Cardiac septum (tissue), 1 donor: ENCODE data around the gene GRIFIN. TPM values are rescaled to one million over a fixed set of nuclear protein-coding genes. Genes with fewer than 3 reads are reported as not detected.
"Not testable (repeated sequence)": the region's sequence is repeated elsewhere in the genome, so short reads cannot be mapped to it uniquely, and the experiment has no call there.

Experiments used
- DNase-seq: peaks from one replicate; pipeline ENCODE4 v3.0.0-alpha.2; 2020; ENCODE audit warnings: low spot score
- intact Hi-C: fragments of 100-400 bp; cut with DNase I; formaldehyde crosslinking; loops from one replicate; pipeline ENCODE4 v1.14.0; 2022
- total RNA-seq: library from RNA; stranded (reverse); fragmentation: NEBNext Ultra II Directional; extraction: Animal tissue kit (Norgen Biotek cat#: 25700); gene quantifications from one replicate; pipeline ENCODE4 v1.2.1, GENCODE V29; 2021
- donor health status: DM: no; HTN: no; CAD: no.

Gene GRIFIN
- total RNA-seq, 1 donor from 2014 or later: not detected

DNA sequence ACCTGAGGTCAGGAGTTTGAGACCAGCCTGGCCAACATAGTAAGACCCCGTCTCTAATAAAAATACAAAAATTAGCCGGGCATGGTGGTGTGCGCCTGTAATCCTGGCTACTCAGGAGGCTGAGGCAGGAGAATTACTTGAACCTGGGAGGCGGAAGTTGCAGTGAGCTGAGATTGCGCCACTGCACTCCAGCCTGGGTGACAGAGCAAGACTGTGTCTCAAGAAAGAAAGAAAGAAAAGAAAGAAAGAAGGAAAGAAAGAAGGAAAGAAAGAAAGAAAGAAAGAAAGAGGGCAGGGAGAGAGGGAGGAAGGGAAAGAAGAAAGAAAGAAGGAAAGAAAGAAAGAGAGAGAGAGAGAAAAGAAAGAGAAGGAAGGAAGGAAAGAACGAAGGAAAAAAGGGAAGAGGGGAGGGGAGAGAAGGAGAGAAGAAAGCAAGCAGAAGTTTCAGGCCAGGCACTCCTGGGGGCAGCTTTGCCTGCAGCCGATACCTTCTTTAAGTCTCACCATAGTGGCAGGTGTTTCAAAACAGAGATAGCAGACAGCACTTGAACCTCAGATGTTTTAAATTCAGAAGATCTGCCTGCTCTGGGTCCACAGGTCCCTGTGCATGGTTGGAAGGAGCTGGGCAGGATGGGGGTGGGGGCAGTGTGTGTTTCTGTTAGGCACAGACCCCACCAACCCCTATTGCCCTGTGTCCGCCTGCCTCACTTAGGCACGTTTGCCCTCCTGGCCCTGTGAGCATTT is 6.6 kb downstream of the GRIFIN start:
- intact Hi-C loops: loop anchor here (2.0 kb wide), 2 partner anchors 19 to 57 kb away; no protein-coding TSS in a partner anchor
- not testable (repeated sequence) for DNase-seq

GRCh38 chr7:2468227-2468626 is 8.0 kb downstream of the GRIFIN start:
- intact Hi-C loops: loop anchor here (2.0 kb wide), 2 partner anchors 17 to 55 kb away; no protein-coding TSS in a partner anchor
- no peak for DNase-seq

DNA sequence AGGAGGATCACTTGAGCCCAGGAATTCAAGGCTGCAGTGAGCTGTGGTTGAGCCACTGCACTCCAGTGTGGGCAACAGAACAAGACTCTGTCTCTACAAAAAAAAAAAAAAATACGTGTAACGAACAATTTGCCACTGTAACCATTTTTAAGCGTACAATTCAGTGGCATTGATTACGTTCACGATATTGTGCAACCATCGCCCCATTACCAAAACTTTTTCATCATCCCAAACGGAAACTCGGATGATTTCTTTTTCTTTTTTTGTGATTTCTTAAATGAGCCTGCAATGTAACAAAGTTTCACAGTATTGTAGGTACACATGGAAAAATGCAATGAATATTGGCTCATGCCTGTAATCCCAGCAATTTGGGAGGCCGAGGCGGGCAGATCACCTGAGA is 9.5 kb downstream of the GRIFIN start:
- intact Hi-C loops: no loop called here

DNA sequence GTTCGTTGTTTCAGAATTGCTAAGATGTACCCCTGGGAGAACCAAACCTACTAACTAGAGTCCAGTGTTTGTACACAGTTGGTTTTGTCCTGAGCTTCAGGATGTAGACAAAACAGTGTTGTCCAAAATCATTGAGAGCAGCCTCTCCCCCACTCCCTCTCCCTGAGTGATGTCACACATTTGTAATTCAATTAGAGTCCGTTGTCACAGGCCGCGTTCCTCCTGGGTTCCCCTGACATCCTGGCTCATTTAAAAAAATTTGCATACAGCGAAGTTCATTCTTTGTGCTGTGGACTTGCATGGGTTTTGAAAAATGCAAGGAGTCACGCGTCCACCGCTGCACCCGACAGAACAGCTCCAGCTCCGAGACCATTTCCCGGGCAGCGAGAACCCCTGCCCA is 10.3 kb downstream of the GRIFIN start:
- intact Hi-C loops: no loop called here

More for the DNA sequence above, 9.5 kb downstream of the GRIFIN start:
- DNase-seq: no peak

DNA sequence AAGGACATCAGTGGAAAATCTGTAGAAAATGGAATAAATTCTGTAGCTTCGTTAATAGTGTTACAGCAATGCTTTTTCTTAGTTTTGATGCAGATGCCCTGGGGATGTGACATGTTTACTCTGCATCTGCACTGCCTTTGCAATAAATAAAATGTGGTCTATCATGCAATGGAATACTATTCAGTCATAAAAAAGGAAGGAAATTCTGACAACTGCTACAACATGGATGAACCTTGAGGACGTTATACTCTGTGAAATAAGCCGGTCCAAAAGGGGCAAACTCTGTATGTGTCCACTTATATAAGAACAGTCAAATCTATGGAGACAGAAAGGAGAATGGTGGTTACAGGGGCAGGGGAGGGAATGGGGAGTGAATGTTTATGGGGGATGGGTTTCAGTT is 13.5 kb downstream of the GRIFIN start:
- intact Hi-C loops: no loop called here
- no peak for DNase-seq

More for the DNA sequence above, 10.3 kb downstream of the GRIFIN start:
- DNase-seq: no peak

DNA sequence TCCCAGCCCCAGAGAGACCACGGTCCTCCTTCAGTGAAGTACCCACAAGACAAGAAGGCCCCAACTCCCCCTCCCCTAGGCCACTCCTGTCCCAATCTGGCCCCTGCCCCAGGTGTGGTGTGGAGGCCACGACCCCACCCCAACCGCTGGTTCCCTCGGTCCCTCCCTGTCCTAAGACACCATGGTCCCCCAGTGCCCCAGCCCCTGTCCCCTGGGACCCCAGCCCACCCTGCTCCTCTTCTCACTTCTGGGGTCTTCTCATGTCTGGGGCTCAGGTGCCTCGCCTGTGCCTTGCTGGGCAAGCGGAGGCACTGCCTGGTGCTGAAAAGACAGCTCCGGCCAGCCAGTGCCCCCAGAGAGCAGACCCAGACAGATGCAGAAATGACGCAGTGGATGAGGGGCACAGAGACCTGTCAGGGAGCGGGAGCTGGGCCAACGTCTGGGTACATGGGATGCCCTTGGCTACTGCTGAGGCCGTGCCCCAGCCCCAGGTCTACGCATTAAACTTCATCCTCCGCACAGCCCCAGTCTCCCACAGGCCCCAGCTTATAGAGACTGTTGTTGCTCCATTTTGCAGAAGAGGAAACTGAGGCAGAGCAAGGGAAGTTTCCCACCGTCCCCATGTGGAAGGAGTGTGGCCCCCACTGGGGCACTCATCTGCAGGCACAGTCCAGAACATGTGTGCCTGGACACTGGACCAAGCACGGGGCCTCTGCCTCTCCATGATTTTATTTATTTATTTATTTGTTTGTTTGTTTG is 14.8 kb downstream of the GRIFIN start:
- no peak for DNase-seq
- intact Hi-C loops: no loop called here

DNA sequence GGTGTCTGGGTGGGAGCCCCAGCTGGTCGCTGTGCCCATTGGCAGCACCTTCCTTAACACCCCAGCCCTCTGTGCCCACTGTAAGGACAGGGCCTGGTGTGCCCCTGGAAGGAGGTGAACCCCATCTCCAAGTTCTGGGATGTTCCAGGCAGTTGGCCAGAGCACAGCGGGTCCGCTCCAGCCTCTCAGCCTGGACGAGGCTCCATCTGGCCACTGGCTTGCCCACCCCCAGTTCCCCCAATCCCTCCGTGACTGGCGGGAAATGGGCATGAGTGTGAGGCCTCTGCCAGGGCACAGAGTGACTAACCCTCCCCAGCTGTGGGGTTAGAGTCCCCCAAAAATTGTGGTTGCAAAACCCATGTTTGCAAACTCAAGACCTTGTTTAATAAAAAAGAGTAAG is 15.6 kb downstream of the GRIFIN start:
- intact Hi-C loops: no loop called here
- DNase-seq: no peak

DNA sequence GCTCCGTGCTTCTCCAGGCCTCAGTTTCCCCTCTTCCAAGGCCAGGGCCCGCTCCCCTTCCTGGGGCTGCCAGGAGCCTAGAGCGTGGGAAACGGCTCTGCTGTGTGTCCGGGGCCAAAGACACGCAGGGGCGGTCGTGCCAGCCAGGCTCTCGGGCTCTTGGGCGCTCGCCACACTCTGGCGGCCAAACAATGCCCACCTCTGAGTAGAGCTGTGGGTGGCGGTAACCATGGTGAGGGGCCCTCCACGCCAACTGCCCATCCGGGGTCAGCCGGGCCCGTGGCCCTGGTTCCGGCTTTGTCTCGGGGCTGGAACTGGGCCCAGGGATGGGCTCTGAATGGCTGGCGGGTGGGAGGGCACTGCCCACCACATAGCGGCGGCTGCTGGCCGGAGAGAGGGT is 16.0 kb downstream of the GRIFIN start:
- no peak for DNase-seq
- intact Hi-C loops: no loop called here

DNA sequence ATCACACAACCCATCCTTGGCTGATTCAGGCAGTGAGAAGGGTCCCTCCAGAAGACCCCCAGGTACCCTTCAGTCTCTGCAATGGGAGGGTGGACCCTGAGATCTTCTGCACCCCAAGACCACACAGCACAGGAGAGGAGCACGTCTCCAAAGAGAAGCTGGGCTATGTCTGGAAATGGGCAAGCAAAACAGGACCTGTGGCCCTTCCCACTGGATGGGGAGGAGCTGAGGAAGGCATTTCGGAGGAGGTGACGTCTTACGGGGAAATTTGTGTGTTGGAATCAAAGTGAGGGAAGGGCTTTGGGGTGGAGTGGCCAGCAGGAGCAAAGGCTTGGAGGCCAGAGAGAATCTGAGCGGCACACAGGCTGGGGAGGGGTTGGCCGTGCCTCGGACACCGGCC is 16.5 kb downstream of the GRIFIN start:
- intact Hi-C loops: no loop called here
- DNase-seq: no peak

GRCh38 chr7:2453849-2454248 is 22.3 kb downstream of the GRIFIN start:
- not testable (repeated sequence) for DNase-seq
- intact Hi-C loops: loop anchor here (5.0 kb wide), 1 partner anchor 228 kb away; no protein-coding TSS in a partner anchor

DNA sequence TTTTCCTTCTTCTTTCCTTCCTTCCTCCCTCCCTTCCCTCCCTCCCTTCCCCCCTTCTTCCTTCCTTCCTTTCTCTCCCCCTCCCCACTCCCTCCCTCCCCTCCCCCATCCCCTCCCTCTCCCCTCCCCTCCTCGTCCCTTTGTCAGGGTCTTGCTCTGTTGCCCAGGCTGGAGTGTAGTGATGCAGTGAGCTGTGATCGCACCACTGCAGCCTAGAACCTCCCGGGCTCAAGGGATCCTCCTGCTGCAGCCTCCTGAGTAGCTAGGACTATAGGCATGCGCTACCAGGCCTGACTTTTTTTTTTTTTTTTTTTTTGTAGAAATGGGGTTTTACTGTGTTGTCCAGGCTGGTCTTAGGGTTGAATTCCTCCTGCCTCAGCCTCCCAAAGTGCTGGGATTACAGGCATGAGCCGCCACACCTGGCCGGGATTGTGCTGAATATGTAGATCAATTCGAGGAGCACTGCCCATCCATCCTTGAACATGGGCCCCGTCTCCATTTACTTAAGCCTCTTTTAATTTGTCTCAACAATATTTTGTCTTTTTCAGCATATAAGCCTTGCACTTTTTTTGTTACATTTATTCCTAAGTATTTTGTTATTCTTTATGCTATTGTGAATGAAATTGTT is 23.4 kb downstream of the GRIFIN start:
- DNase-seq: no peak
- intact Hi-C loops: loop anchor here (5.0 kb wide), 1 partner anchor 230 kb away; no protein-coding TSS in a partner anchor

- intact Hi-C loops: loop anchor here (5.0 kb wide), 1 partner anchor 230 kb away; no protein-coding TSS in a partner anchor
- DNase-seq: no peak
Measured at GRCh38 chr7:2452074-2452507, 24.1 kb downstream of the GRIFIN start.

DNA sequence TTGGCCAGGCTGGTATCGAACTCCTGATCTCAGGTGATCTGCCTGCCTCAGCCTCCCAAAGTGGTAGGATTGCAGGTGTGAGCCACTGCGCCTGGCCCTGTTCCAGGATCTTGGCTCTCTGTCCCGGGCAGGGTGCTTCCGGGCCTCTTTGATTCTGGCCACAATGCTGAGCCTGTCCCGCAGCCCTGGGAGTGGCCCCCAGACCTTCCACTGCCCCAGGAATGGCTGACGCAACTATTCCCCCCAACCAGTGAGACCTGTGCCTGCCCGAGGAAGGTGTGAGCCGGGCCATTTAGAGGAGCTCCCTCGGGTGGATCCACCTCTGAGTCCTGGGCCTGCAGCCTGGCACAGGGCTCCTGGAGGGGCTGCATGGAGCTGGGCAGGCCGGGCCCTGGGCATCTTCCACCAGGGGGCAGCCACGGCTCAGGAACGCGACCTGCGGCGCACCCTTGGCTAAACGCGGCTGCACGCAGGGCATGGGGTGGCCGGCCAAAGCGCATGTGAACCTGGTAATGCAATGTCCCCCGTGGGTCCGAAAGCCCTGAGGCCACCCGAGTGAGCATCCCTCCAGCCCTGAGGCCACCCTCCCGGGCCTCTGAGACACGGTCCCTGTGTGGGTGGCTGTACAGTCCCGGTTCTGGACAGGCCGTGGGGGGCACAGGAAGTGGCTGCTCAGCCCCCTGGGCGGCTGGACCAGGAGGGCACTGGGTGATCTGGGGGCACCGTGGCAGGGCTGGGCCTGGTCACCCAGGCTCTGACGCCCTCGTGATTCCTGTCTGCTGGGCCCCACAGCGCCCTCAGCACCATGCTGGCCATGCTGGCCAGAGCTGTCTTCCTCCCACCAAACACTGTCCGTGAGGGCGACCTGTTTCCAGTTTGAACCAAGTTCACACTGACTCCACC is 24.8 kb downstream of the GRIFIN start:
- intact Hi-C loops: loop anchor here (2.0 to 5.0 kb wide), 2 partner anchors 17 to 231 kb away; no protein-coding TSS in a partner anchor
- peak; percentile 92 for DNase-seq

GRCh38 chr7:2450198-2451107 is 25.7 kb downstream of the GRIFIN start:
- DNase-seq: no peak
- intact Hi-C loops: loop anchor here (2.0 to 5.0 kb wide), 2 partner anchors 18 to 232 kb away; no protein-coding TSS in a partner anchor

- DNase-seq: no peak
- intact Hi-C loops: no loop called here
Measured at GRCh38 chr7:2446676-2447075, 29.5 kb downstream of the GRIFIN start.

DNA sequence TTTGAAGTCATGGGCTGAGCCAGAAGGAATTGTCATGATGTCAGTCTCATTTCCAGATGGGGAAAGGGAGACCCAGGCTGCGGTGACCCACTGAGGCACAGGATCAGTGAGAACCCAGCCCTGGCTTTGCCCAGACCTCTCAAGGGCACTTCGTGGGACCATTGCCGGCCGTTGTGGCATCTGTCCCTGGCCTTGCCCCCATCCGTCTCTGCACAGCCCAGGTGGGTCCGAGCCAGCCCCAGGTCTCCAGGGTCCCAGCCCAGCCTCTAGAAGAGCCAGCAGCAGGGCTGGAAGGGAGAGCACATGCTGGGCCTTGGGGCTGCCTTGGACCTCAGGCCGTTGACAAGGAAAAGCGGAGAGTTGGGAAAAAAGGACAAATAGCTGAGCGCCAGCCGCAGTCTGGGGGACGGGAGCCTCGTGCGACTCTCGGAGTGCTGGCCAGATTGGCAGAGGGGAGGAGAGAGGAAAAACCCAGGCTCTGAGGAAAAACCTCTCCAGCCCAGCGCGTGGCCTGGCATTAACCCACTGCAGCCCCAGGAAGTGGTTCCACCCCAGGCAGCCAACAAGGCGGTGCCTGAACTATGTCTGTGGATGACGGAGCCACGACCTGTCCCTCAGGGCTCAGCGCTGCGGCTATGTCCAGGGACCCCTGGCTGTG is 30.2 kb downstream of the GRIFIN start:
- DNase-seq: no peak
- intact Hi-C loops: no loop called here

DNA sequence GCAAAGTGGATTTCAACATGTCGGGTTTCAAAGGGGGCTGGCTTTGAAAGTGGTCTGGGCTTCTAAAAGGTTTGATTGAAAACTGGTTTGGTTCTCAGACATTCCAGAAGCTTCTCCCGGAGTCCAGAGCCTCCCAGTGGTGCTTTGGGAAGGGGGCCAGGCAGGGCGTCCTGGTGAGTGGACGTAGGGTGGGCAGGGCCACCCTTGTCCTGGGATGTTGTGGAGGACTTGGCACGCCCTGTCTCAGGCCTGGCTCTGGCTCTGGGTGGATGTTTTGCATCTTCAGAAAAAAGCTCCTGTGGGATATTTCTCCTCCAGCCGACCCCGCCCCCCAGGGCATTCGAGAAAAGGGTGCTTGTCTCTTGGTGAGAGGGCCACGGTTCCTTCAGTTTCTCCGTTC is 31.2 kb downstream of the GRIFIN start:
- intact Hi-C loops: no loop called here
- no peak for DNase-seq

DNA sequence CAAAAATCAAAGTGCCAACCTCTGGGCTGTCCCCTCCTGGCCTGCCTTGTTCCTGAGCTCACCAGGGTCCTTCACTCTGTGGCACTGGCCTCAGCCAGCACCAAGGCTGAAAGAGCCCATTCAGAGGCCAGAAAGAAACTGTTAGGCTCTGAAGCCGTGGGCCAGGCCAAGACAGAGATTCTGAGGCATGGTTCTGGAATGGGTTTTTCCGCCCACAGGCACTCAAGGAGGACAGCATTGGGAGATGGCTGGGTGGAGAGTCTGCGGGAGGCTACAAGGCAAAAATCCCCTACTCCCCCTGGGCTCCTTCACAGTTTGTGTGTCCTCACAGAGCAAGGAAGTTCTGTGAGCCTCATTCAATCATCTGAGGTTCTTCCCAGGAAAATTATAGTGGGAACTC is 31.7 kb downstream of the GRIFIN start:
- intact Hi-C loops: no loop called here
- no peak for DNase-seq
